Right hindlimb (tissue), 1 donor: ENCODE measurements around the gene NEUROD1.
"Not testable (repeated sequence)": the region's sequence is repeated elsewhere in the genome, so short reads cannot be mapped to it uniquely, and the experiment has no call there.

Experiments used
- DNase-seq: peaks from one replicate; pipeline ENCODE4 v3.0.0-alpha.2; 2018

The NEUROD1 gene

DNA sequence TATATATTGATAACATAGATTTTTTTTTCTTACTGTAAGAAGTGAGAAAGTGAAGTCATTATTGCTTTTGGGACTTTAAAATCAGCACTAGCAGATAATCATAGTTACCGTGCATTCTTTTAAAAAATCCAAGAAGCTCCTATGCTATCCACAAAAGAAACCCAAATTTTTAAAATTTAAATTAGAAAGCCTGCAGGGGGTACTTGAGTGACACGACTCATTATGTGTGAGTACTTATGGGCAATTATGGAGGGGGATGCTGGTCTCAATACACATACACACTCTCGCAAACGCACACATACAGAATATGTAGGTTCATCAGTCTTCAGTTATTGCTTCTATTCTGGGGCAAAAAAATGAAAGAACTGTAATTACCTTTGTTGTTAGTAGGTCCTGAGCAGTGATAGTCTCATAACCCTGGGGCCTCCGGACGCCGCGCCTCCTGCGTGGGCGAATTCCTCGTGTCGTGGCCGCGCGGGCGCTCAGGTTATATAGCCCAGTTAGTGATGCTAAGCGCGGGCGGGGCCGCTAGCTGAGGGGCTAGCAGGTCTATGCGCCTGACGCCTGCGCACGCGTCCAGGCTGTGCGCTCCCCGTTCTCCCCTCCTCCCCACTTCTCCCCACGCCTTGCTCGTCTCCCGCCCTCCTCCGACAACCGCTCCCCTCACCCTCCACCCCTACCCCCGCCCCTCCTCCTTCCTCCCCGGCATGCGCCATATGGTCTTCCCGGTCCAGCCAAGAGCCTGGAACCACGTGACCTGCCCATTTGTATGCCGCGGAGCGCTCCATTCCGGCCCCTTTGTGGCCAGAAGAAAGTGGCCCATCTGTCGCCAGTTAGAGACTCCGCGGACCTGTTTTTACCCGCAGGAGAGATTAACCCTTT lies at the start of gene NEUROD1:
NEUROD1 (minus strand) TSS at position 463 of the 882 bp plus-strand sequence. CDS start 1,657 bp downstream, outside the sequence.
- DNase-seq = no peak

GRCh38 chr2:181725476-181725875 lies 45.2 kb upstream of the NEUROD1 start:
- no peak for DNase-seq

- no peak for DNase-seq
Observed at GRCh38 chr2:181724662-181725061, 44.3 kb upstream of the NEUROD1 start.

DNA sequence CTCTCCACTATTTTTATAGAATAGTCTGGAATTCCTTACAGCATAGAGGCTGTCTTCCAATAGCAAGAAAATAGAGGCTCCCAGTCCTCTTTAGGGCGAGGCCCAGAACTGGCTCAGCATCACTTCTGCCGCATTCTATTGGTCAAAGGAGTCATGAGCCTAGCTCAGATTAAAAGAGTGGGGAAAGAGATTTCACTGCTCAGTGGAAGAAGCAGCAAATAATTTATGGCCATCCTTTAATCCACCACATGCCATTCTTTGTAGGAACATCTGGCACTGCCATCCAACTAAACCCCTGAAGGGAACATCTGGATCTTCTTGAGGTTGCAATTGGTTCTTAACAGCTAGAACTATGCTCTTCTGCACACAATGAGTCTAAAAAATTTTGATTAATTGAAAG lies 43.4 kb upstream of the NEUROD1 start:
- DNase-seq = peak; percentile 25

DNA sequence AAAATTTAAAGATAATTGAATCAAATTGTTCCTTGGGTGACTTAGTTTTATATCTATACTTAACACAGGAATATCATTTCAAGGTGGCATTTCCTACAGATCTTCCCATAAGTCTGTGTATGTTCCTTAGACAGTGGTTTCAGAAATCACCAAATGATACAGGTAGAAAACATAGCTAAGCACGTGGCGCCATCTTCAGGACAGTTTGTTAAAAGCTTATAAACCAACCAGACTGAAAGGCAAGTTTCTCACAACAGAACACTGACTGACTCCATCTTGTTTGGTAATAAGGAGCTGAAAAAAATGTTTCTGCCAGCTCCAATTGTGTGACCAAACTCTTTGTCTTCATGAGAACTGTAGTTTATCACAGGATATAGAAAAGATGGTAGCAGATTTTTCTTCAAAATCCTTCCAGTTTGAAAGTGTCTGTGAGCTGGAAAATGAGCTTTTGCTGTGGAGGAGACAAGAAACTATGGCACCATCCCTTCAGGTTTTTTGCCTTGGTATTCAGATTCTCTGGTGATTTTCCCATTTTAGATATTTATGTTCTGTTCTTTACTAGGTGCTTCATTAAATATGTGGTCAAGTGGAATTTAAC lies 34.8 kb upstream of the NEUROD1 start:
- peak; percentile 68 for DNase-seq

DNA sequence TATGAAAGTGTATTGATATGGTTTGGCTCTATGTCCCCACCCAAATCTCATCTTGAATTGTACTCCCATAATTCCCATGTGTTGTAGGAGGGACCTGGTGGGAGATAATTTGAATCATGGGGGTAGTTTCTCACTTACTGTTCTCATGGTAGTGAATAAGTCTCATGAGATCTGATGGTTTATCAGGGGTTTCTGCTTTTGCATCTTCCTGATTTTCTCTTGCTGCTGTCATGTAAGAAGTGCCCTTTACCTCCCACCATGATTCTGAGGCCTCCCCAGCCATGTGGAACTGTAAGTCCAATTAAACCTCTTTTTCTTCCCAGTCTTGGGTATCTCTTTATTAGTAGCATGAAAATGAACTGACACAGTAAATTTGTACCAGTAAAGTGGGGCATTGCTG lies 30.7 kb upstream of the NEUROD1 start:
- DNase-seq = not testable (repeated sequence)

GRCh38 chr2:181702519-181702918 lies 22.2 kb upstream of the NEUROD1 start:
- DNase-seq = not testable (repeated sequence)

DNA sequence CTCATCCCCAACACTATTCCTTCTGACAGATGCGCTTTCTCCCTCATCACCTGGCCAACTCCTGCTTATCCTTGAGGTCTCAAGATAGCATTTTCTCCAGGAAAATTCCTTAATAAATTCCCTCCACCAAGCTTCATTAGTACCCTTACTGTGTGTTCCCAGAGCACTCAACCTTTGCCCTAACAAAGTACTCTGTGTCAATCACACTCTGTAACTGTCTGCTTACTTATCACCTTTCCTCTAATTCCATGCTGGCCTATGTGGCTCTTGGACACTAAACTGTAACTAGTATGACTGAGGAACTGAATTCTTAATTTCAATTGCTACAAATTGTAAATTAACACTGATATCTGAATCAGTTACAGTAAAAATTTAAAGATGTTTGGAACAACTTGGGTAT lies 17.9 kb upstream of the NEUROD1 start:
- no peak for DNase-seq

GRCh38 chr2:181697571-181697970 lies 17.3 kb upstream of the NEUROD1 start:
- DNase-seq = no peak

GRCh38 chr2:181697126-181697525 lies 16.8 kb upstream of the NEUROD1 start:
- DNase-seq = no peak

DNA sequence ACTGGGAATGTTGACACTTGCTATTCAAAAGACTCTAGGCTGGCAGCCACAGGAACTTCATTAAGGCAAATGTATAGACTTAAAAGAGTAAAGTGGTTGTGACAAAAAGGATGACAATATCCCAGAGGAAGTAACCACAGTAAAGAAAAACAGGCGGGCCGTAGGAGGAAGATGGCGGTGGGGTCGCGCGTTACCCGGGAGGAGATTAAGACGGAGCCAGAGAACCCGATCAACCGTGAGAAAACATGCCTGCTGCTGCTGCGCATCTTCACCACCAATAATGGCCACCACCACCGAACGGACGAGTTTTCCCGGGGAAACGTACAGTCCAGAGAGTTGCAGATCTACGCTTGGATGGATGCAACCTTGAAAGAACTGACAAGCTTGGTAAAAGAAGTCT lies 14.0 kb upstream of the NEUROD1 start:
- DNase-seq = no peak

DNA sequence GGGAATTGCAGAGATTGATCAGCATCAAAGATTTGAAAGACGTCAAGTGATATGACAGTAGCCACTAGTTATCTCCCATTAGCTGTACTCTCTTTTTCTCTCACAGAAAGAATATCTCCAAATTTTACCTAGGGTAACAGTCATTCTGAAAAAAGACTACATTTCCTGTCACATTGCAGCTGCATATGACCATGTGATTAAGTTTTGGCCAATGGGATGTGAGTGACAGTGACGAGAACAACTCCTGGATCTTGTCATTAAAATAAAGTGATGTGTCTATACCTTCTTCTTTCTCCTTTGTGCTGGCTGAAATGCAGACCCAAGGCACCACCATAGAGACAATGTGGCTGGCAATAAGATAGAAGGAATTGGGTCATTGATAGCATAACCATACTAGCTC lies 10.5 kb upstream of the NEUROD1 start:
- no peak for DNase-seq

GRCh38 chr2:181686576-181687185 lies 6.4 kb upstream of the NEUROD1 start:
- no peak for DNase-seq

DNA sequence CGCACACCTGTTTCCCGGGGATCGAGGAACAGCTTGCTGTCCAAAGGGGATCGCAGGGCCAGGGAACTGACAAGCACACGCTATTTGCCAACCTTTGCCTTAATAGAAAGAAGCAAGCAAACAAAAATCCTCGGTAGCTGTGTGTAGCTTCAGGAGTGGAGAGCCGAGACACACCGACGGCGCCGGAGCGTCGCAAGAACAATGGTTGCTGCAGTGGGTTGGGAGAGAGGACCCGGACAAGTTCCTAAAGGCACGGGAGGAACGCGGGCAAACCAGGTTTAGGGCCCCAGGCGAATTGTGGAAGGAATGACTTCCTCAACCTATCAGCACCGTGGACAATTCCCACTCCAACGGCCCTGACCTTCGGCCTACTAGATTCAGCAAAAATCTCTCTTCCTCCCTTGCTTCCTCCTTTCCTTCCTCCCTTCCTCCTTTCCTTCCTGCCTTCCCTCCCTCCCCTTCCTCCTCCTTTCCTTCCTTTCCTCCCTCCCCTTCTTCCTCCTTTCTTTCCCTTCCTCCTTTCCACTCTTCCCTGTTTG lies 4.9 kb upstream of the NEUROD1 start:
- DNase-seq = no peak

DNA sequence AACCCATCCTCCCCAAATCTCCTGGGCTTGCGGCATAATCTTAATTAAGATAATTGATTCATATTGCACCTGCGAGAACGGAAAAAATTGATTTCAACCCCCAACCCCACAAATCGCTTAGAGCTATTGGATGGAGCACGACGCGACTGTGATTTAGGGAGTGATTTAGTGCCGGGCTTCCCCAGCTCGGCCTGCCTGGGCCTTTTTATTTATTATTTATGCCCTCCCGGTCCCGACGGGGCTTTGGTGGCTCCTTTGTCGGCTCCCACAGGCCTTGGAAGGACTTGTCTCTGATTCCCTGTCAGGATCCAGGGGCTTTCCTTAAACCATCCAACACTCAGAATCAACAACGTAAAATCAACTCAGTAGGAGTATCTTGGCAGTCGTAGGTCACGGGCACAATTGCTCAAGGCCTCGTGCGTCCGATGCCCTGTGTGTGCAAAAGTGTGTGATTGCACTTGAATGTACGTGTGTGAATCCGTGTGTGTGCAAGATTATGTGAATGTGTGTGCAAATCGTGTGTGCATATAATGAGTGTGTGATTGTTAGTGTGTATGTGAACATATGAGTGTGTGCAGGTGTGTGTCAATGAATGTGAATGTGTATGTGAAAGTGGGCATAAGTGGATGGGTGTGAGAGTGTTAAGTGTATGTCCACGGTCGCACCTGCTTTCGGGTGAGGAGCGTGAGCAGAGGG lies 4.3 kb upstream of the NEUROD1 start:
- no peak for DNase-seq

- no peak for DNase-seq
Observed at GRCh38 chr2:181683518-181684453, 3.5 kb upstream of the NEUROD1 start.

GRCh38 chr2:181682795-181683517 lies 2.6 kb upstream of the NEUROD1 start:
- DNase-seq = no peak

GRCh38 chr2:181682026-181682789 lies 1.9 kb upstream of the NEUROD1 start:
- no peak for DNase-seq

DNA sequence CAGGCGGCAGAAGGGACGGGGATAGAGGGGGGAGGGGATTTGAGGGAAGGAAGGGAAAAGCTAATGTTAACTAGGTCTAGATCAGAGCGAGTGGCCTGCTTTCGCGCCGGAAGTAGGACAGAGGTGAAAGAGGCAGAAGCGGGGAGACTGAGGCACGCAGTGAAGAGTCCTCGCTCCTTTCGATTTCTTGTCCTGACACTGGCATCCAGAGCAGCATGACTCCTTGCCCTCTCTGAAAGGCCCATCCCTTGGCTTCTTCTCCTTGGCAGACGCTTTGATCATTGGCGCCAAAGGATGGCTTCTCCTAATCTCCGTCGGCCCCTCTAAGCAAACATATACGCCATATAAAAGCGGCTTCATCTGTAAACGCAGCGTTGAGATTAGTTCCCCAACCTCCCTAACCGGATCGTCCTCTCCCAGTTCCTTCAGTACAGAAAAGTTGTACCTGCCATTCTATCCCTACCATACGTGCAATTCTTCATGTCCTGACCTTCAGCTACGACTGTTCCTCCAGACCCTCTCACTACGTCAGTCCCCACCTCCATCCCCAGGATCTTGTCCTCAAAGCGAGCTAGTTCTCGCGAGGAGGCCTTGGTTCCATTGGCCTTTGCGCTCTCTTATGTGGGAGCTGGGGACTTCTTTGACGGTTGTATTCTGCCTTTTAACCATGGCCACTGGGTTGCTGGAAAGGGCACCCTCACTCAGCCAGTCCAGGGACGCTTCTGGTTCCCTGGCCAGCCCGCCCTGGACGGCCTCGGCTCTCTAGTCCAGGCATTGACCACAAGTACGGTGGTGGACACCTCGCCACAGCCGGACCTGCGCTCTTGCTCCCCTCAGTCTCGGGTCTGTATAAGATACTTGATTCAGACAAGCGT lies 857 bp upstream of the NEUROD1 start:
- no peak for DNase-seq
